Measurements from ENCODE around the gene DSCAM.

DSCAM gene

DNA sequence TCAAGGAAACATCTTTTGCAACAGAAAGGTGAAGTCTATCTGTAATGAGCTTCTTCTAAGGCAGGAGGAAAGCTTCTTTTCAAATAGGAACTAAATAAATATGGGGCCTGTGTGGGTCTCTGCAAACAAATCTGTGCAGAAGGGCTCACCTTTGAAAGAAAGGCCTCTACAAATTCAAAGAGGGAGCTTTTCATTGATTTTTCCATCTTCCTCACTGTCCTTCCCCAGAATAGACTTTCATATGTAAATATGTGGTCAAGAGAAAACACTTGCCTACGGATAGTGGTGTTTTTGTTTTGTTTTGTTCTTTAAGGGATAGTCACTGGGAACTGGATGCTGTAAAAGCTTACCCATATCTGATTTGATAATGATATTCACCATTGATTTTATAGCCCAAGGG is 223.4 kb downstream of the DSCAM start:
- TF ChIP-seq, protein P1, sequence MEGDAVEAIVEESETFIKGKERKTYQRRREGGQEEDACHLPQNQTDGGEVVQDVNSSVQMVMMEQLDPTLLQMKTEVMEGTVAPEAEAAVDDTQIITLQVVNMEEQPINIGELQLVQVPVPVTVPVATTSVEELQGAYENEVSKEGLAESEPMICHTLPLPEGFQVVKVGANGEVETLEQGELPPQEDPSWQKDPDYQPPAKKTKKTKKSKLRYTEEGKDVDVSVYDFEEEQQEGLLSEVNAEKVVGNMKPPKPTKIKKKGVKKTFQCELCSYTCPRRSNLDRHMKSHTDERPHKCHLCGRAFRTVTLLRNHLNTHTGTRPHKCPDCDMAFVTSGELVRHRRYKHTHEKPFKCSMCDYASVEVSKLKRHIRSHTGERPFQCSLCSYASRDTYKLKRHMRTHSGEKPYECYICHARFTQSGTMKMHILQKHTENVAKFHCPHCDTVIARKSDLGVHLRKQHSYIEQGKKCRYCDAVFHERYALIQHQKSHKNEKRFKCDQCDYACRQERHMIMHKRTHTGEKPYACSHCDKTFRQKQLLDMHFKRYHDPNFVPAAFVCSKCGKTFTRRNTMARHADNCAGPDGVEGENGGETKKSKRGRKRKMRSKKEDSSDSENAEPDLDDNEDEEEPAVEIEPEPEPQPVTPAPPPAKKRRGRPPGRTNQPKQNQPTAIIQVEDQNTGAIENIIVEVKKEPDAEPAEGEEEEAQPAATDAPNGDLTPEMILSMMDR (conservative IDR thresholded peaks at IDR 0.05; ENCODE audit: low read depth, low read length) = no peak
- DNase-seq (ENCODE audit: low read depth) = no peak
- H3K4me3 ChIP-seq (ENCODE audit: low read depth, low read length) = no peak overlapping the region

DNA sequence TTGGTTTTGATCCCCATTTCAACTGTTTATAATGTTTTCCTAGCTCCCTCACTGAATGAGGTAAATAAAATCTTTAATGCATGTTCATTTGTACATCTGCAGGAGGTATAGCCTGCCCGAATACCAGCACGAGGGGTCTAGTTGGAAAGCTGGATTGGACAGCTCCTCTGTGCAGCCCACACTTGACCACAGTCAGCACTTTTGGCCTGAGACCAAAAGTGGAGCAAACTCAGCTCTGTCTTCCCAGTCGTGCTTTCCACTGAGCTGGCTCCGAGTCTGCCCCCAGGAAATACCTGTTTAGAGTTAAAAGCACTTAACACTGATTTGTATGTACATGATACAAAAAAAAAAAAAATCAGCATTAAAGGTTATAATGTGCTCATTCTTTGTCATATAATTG is 224.4 kb downstream of the DSCAM start:
- H3K4me3 ChIP-seq (ENCODE audit: low read depth, low read length) = no peak overlapping the region
- no peak for DNase-seq (ENCODE audit: low read depth)
- TF ChIP-seq, protein P1 (conservative IDR thresholded peaks at IDR 0.05; ENCODE audit: low read depth, low read length) = no peak

DNA sequence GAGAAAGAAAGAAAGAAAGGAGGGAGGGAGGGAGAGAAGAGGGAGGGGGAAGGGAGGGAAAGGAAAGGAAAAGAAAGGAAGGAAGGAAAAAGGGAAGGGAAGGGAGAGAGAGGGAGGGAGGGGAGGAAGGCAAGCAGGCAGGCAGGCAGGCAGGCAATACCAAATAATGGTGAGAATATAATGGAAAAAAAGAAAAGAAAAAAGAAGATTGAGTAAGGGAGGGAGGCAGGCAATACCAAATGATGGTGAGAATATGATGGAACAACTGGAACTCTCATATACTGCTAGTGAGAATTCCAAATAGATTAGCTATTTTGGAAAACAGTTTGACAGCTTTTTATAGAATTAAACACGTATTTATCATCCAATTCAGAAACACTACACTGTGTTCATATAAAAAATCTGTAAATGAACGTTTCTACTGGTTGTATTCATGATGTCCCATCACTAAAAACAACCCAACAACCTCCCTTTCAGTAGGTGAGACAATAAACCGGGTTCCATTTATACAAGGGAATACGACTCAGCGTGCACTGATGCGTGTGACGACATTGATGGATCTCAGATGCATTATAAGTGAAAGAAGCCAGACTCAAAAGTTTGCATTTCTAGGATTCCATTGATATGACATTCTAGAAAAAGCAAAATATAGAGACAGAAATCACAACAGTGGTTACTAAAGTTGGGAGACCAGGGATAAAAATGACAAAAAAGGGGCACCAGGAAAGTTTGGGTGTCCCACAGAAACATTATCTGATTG is 226.4 kb downstream of the DSCAM start:
- DNase-seq (ENCODE audit: low read depth) = no peak
- H3K4me3 ChIP-seq (ENCODE audit: low read depth, low read length) = no peak overlapping the region
- TF ChIP-seq, protein P1 (conservative IDR thresholded peaks at IDR 0.05; ENCODE audit: low read depth, low read length) = no peak

DNA sequence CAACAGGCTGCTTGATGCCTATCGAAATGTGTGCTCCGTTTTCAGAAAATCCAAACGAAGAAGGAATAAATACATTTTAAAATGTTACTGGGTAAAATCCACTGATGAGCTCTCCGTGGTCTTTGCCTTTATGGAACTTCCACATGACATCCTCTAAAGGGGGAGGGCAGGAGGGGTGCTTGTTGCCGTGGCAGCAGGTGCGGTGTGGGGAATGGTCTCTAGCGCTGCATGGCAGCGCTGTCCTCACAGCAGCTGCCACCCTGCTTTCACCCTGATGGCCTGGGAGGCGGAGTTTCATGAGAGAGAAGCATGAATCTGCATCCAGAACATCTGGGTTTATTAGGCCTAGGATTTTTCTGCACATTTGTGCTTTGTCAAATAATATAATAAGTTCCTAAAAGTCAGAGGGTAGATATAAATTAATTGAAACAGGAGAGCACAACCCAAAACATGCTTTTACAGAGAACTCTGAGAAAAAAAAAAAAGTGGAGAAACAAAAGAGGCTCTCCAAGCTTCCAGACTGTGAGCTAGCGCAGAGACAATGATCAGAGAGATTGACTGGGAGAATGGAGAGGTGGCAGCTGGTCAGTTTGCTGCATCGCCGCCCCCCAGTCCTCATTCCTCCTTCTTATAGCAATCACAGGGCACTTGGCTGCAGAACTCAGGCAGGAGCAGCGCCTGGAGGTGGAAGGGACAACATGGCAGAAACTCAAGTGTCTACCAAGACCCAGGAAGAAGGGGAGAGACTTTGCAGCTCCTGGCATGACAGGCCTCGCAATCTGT is 228.6 kb downstream of the DSCAM start:
- TF ChIP-seq, protein P1 (conservative IDR thresholded peaks at IDR 0.05; ENCODE audit: low read depth, low read length) = no peak
- no peak for DNase-seq (ENCODE audit: low read depth)
- no peak overlapping the region for H3K4me3 ChIP-seq (ENCODE audit: low read depth, low read length)

DNA sequence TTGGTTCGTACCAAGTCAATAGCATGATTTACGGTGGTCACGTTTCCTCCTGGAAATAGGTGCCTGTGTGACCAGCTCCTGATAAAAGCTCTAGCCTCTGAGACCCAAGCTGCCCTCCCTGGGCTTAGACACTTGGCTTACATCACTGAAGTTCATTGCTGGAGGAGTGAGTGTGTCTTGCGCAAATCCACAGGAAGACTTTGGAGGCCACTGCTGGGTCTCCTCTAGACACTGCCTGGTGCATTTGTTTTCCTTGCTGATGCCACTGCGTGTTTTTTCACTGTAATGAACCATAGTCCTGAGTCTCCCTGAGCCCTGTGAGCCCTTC is 230.6 kb downstream of the DSCAM start:
- H3K4me3 ChIP-seq (ENCODE audit: low read depth, low read length) = no peak overlapping the region
- TF ChIP-seq, protein P1 (conservative IDR thresholded peaks at IDR 0.05; ENCODE audit: low read depth, low read length) = no peak
- DNase-seq (ENCODE audit: low read depth) = no peak

GRCh38 chr21:40615505-40616376 is 231.2 kb downstream of the DSCAM start:
- H3K4me3 ChIP-seq (ENCODE audit: low read depth, low read length) = no peak overlapping the region
- TF ChIP-seq, protein P1 (conservative IDR thresholded peaks at IDR 0.05; ENCODE audit: low read depth, low read length) = no peak
- DNase-seq (ENCODE audit: low read depth) = no peak
